GM12892 (cell line): ENCODE results near the gene STK17A.

ENCODE experiments used
- DNase-seq: peaks from one replicate; pipeline ENCODE4 v3.0.0; 2011; ENCODE audit not compliant: insufficient read length
- FAIRE-seq: peaks from 2 replicates; lab custom pipeline; 2011; peaks lifted over from hg19 to GRCh38; lab: Jason Lieb, UNC
- POLR2A ChIP-seq: IDR thresholded peaks from 2 replicates; pipeline ENCODE4 v1.6.1; 2011; ENCODE audit warnings: low read depth, low read length, control low read depth
- POLR2AphosphoS5 ChIP-seq: IDR thresholded peaks from 2 replicates; pipeline ENCODE4 v1.6.1; 2011; ENCODE audit warnings: low read depth, low read length, control low read depth
- TAF1 ChIP-seq: IDR thresholded peaks from 2 replicates; pipeline ENCODE4 v1.6.1; 2011; ENCODE audit warnings: low read depth, mild to moderate bottlenecking, control low read depth, low read length, borderline replicate concordance

Gene STK17A

DNA sequence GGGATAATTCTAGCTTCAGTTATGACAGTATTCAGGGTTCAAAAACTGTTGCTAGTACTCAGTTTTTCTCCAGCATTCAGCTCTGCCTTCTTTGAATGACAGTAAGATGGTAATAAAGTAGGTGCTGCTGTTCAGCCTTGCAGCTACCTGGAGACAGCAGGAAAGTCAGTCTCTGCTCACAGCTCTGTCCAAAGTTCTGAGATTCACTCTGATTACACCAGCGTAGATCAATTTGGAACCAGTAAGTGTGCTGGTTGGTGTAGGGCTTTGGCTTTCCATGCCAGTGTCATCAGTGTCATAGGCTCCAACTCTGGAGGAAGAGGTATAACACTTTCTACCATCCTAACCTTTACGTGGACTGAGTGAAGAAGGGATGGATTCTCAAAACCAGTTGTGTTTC is 26.2 kb downstream of the STK17A start:
- no peak for DNase-seq
- no peak for TF ChIP-seq POLR2AphosphoS5
- TF ChIP-seq POLR2A, result no peak
- TF ChIP-seq TAF1, result no peak
- FAIRE-seq, result no peak

GRCh38 chr7:43612128-43612527 is 29.2 kb downstream of the STK17A start:
- DNase-seq (no peak), FAIRE-seq (peak; percentile 74)
- TF ChIP-seq TAF1, result no peak
- TF ChIP-seq POLR2AphosphoS5, result peak; percentile 26; the same call in 1 of the 2 replicates

DNA sequence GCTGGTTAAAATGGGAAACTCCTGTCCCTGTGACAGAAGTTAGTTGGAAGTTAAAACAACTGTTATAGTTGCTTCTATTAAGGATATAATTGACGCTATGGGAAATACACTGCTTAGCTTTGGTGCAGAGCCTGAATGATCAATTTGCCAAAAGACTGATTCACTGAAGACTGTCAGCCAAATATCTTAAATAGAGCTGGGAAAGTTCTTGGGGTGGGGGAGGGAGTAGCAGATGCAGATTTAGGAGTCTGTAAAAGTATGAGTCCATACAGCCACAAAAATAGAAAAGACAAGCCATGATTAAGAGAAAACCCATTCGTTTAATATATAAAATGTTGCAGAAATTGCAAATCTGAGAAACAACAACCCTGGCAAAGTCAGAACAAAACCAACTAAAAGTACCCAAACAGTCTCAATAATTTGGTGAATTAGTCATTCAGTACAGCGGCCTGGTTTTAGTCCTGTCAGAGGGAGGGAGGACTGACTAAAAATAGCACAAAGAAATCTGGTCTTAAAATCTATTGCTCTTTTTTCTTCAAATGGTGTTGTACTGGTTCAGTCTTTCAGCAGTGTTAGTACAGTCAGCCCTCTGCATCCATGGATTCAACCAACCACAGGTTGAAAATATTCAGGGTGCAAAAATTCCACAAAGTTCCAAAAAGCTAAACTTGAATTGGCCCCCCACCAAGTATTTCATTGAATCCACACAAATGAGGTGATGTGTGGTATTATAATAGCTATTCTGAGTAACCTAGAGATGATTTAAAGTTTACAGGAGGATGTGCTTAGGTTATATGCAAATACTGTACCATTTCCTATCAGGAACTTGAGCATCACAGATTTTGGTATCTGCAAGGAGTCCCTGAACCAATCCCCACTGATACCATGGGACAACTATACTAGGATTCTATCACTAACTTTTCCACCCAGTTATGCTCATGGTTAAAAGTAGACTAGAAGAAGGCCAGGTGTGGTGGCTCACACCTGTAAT is 30.0 kb downstream of the STK17A start:
- no peak for DNase-seq
- TF ChIP-seq POLR2A (no peak), TAF1 (no peak), POLR2AphosphoS5 (no peak)
- no peak for FAIRE-seq

GRCh38 chr7:43615558-43616145 is 32.7 kb downstream of the STK17A start:
- TF ChIP-seq TAF1 (no peak), POLR2AphosphoS5 (peak; percentile 74), POLR2A (peak; percentile 46; the same call in 1 of the 2 replicates)
- DNase-seq (no peak), FAIRE-seq (no peak)

GRCh38 chr7:43616977-43617376 is 34.1 kb downstream of the STK17A start:
- DNase-seq, result no peak
- FAIRE-seq, result no peak
- TF ChIP-seq POLR2A (no peak; the same call in 1 of the 2 replicates), TAF1 (no peak), POLR2AphosphoS5 (no peak; the same call in 1 of the 2 replicates)

DNA sequence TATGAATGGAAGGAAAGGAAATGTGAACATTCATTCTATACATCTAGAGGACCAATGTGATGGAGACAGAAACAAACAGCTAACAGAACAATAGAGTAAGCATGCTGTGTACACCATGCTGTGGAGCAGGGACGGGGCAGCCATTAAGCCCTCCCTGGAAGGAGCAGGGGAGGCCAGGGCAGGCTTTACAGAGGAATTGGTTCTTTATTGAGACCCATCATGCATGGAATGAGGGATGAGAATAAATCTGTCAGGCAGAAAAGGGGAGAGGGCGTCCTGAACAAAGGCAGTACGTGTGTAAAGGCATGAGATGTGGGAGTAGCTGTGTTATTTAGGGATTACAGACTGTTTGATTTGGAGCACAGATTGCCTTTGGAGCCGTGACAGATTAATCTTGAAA is 35.2 kb downstream of the STK17A start:
- DNase-seq (no peak), FAIRE-seq (no peak)
- TF ChIP-seq TAF1, result no peak
- TF ChIP-seq POLR2A, result peak; percentile 61
- peak; percentile 77 for TF ChIP-seq POLR2AphosphoS5

DNA sequence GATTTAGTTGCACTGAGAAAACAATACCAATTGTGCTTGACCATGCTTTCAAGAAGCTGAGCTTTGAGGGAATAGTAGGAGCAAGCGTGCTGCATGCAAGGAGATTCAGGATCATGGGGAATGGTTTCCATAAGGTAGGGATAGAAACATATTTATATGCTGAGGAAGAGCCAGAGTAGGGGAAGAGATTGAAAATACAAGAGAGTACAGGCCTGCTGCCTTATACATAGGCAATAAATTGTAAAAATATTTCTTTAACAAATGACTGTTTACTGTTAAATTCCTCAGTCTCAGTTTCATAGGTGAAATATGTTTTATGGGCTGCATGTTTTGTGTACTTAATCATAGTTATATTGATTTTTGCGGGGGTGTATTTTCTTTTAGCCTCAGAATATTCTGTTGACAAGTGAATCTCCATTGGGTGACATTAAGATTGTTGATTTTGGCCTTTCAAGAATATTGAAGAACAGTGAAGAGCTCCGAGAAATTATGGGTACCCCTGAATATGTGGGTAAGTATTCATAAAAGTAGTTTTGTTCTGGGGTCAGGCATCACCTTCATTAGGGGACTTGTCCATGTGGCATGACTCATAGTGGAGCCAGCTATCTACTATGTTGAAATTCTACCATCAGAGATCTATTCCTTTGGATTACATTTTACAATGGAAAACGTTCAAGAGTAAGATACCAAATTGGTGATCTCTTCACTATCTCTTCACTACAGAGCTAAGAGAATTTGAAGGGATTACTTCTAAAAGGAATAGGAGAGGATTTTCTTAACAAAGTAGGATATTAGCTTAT is 36.5 kb downstream of the STK17A start:
- FAIRE-seq, result no peak
- TF ChIP-seq POLR2AphosphoS5 (peak; percentile 27; the same call in 1 of the 2 replicates), TAF1 (no peak)
- no peak for DNase-seq

DNA sequence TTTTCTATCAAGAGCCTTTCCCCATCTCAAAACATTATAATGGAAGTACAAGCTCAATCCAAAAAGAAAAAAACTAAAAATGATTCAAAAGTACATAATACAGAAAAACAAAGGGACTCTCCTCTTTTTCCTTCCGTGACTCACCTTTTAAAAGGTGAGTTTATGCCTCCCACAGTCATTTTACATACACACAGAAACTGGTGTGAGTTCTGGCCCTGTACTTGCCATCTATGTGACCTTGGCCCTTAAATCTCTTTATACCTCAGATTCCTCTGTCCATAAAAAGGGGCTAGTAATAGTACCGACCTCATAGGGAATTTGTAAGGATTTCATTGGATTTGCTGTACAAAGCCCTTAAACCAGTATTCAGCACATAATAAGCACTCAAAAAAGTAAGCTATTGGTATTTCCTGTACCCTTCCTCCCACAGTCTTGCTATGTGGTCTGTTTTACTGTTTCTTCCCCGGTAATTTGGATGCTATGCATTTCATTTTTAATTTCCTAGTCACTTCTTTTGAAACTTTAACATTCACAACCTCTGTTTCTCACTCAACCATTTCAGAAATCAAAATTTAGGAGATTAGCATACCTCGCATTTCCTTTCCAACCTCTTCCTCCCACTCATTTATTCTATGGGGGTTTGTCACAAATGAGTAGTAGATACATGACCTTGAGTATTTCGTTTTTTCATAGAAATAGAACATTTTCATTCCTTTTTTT is 39.0 kb downstream of the STK17A start:
- TF ChIP-seq POLR2A (no peak; the same call in 1 of the 2 replicates), POLR2AphosphoS5 (no peak; the same call in 1 of the 2 replicates), TAF1 (no peak)
- DNase-seq (no peak), FAIRE-seq (no peak)

- FAIRE-seq, result no peak
- no peak for TF ChIP-seq TAF1
- TF ChIP-seq POLR2A, result no peak
- TF ChIP-seq POLR2AphosphoS5, result no peak
- DNase-seq, result no peak
Measured at GRCh38 chr7:43624156-43624555, 41.2 kb downstream of the STK17A start.

- peak; percentile 53 for FAIRE-seq
- no peak for DNase-seq
Measured at GRCh38 chr7:43625453-43625852, 42.5 kb downstream of the STK17A start.

GRCh38 chr7:43625980-43626379 is 43.1 kb downstream of the STK17A start:
- DNase-seq (no peak), FAIRE-seq (peak; percentile 79)
- TF ChIP-seq TAF1 (no peak), POLR2AphosphoS5 (no peak), POLR2A (no peak)

More at GRCh38 chr7:43625453-43625852, 42.5 kb downstream of the STK17A start:
- no peak for TF ChIP-seq TAF1
- no peak for TF ChIP-seq POLR2A
- no peak for TF ChIP-seq POLR2AphosphoS5
